Activated CD8-positive, alpha-beta memory T cell treated with anti-CD3 and anti-CD28 coated beads for 48 hours (primary cell): Measurements from ENCODE around the gene PDE11A.
"Not testable (repeated sequence)": the region's sequence is repeated elsewhere in the genome, so short reads cannot be mapped to it uniquely, and the experiment has no call there.

Source experiments
- DNase-seq, 3 experiments: peaks; one replicate each; pipeline ENCODE4 v3.0.0-alpha.2; 2020; ENCODE audit warnings: low read depth in 2 of 3, low spot score in 2 of 3

PDE11A gene

DNA sequence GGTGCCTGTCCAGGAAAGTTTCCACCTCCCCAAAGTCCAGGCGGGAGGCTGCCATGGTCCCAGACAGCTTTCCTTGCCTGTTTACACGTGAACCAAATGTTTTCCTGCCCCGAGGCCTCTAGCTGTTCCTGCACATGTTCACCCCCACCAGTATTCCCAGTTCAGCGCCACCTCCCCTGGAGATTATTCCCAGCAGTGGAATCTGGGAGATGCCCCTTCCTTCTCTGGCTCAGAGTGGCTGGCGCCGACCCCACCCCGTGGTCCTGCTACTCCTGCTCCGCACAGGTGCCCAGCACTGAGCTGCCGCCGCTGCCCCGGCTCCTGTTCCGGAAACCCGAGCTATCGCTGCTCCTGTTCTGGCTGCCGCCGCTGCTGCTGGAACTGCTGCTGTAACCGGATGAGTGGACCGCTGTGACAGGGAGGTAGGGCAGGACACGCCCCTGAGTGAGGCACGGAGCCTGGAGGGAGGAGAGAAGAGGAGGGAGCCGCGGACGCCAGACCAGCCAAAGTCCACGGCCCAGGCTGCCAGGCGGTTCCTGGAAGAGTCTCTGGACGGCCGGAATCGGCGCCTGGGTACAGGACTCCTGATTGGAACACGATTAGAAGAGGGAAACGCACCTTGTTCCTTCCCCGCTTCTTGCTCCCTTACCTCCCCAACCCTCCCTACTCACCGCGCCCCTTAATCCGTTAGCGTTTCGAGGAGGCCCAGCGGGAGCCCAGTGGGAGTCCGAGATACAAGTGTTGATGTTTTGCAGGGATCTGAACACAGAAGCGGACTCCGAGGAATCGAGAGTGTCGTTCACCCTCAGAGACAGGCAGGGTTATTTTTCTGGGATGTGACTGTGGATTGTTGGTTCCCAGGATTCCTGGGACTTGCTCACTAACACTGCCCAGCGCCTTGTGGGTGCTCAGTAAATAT lies at the start of gene PDE11A:
PDE11A (minus strand) TSS at position 395 of the 919 bp plus-strand sequence; CDS start at position 55, 340 bp downstream.
- DNase-seq, result peak; percentile 1 to 34 (median 7)

DNA sequence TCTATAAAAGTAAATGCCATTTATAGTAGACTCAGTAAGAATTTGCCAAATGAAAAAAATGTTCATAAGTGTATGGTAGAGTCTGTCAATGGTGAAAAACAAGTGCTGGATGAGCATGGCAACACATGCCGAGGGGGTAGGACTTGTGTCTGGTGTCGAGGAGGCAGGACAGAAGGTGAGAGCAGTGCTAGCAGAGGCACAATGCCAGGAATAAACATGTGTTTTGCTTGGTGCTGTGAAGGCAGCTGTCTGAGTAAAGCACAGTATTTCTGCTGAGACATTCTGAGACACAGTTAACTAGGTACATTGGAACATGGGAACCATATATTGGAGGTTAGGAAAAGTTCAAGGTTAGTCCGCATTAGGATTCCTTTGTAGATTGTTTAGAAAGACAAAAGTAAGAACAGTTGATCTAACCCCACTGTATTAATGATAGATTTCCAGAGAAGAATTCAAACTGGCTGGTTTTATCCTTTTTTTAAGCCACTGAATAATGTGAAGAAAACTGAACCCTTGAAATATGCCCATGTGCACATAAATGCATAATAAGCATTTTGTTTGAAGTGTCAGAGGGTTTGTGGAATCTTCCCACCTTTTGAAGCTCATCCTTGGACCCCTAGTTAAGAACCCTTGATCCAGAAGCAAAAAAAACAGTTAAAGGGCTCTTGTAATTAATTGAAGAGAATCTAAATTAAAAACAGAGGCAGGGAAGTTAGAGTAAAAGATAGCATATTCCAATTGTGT lies 46.8 kb upstream of the PDE11A start:
- DNase-seq, result no peak

DNA sequence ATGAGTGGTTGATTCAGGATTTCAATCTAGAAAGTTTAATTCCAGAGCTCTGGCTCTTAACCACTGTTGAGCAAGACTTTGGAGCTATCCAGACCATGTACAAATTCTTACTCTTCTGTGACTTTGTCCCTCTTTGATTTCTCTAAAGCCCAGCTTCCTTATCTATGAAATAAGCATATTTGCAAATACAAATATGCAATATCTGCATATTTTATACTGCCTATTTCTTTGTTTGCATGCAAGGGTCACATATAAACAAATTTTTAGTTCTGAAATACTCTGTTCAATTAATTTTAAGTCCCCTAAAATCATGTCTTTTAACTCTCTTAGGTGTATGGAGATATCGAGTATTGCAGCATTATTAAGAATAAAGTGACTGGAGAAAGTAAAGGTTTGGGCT lies 45.1 kb upstream of the PDE11A start:
- DNase-seq, result no peak

DNA sequence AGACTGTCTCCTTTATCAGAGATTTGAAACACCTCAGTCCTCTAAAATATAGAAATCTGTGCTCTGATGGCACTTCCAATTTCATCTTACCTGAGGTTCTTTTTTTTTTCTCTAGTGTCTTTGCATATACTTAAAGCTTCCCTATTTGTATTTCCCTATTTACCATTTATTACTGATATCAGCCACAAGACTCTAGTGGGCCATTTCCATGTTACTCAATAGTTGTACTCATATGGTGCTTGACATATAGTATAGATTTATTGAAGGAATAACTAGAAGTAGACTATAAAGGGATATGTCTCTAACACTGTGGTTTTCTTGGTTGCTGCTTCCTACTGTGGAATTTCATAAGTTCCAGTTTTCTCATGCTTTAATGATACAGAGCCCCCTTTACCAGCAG lies 42.7 kb upstream of the PDE11A start:
- DNase-seq, result no peak

DNA sequence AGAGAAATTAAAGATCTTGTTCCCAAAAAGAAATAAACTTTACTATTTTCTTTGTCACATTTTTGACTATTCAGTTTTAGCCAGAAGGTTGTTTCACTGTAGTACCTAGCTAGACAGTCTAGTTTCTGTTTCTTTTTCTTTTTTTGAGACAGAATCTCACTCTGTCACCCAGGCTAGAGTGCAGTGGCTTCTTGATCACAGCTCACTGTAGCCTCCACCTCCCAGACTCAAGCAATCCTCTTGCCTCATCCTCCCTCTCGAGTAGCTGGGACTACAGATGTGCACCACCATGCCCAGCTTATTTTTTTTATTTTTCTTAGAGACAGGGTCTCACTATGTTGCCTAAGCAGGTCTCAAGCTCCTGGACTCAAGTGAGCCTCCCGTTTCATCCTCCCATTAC lies 41.9 kb upstream of the PDE11A start:
- no peak for DNase-seq

DNA sequence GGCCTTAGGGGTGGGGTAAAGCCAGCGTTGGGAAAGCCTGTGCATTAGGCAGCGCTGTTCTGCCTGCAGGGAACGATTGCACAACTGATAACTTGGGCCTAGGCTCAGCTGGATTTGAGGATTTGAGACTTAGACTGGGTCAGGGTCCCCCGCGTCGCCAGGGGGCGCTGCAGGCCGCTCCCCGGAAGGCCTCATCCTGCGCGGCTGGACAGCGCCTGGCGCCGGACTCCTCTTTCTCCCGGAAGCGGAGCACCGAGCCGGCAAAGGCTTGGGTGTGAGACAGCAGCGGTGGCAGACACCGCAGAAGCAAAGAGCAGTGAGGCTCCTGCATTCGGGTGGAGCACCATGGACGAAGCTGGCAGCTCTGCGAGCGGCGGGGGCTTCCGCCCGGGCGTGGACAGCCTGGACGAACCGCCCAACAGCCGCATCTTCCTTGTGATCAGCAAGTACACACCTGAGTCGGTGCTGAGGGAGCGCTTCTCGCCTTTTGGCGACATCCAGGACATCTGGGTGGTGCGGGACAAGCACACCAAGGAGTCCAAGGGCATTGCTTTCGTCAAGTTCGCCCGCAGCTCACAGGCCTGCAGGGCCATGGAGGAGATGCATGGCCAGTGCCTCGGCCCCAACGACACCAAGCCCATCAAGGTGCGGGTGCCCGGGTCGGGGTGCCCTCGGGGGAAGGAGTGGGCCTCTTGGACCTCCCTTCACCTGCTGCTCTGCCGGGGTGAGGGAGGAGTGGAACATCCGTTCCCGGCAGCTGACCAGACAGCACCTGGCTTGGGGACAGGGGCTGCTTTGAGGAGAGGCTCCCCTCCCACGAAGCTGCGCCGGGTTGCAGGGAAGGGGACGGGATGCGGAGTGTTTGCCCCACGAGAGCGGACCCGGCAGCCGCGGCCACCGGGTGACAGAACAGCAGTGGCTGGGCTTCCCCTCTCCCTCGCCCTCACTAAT lies 39.9 kb upstream of the PDE11A start, which contains the start of gene RBM45:
RBM45 (plus strand) TSS at position 236 of the 951 bp plus-strand sequence; CDS start at position 346, 110 bp downstream.
- peak; percentile 73 to 77 (median 74) for DNase-seq

DNA sequence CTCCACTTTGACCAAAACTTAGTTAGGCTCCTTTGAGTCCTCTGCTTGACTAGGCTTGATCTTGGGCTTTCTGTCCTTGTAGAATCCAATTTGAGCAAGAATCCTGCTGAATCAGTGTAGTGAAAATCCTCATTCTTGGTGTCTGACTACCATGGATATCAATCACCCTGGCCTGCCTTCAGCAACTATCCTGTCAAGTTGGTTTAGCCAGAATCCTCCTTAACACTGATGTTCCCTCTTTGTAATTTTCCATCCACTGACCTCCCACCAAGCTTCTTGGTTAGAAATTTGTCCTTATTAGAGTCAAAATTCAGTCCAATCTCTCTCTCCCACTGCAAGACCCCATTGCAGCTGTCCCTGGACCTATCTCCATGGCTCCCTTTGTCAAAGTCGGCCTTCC lies 39.2 kb upstream of the PDE11A start:
- no peak for DNase-seq

DNA sequence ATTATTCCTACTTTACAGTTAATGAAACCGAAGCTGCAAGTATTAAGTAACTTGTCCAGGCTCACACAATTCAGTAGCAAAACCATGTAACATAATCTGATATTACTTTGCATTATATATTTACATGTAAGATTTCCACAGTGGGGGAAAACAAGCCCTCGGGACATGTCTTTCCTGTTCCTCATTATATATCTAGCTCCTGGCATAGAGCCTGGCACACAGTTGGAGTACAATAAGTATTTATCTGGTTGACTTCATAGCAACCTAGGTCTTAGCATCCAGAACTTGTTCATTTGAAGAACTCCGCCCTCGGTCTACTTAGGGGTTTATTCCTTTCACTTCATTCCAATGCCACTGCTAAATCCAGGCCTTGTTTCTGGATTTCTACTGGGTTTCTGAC lies 38.1 kb upstream of the PDE11A start:
- no peak for DNase-seq

DNA sequence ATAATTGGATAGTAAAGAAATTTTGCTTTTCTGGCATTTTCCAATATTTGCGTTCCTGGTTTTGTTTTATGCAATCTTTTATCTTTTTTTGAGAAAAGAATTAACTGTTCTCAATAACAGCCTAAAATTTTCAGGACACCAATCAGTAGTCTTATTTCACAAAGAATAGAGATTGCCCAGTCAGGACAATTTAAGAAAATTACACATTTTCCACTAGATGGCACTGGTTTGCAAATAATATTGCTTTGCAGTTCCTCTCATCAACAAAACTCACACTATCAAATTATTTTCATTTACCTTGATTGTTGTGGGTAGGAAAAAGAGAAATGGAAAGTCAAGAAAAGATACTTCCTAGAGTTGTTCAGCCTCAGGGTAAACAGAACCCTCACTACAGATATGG lies 37.2 kb upstream of the PDE11A start:
- DNase-seq, result no peak

DNA sequence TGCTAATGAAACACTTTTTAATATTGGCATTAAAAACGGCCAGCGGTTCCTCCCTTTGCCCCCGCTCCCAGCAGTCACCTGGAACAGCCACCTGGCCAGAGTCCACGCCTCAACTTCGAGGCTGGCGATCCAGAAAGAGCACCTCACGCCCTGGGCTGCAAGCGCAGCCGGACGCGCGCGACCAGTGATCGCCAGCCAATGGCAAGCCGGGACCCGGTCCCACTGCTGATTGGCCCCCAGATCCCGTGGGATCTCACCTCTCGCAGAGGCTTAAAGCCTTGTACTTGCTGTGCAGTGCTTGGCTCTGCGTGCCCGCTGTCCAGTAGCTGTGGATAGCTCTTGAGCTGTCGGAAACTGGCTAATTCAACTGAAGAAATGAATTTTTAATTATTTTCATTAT lies 35.6 kb upstream of the PDE11A start:
- DNase-seq, result no peak

DNA sequence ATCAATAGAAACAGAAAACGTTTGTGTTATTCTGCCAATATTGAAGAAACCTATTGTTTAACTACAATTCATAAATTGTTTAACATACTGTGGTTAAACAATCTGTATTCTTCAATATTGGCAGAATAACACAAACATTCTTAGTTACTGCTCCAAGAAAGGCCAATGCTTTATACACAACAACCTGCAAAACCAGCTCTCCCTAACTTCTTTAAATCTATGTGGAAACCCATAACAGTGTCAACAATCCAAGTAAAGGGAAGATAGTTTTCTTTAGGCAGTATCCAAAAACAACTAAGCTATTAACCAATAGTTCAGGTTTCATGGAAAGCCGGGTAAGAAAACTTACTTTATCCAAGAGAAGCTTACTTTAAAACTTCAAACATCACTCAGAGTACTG lies 33.5 kb upstream of the PDE11A start:
- no peak for DNase-seq

DNA sequence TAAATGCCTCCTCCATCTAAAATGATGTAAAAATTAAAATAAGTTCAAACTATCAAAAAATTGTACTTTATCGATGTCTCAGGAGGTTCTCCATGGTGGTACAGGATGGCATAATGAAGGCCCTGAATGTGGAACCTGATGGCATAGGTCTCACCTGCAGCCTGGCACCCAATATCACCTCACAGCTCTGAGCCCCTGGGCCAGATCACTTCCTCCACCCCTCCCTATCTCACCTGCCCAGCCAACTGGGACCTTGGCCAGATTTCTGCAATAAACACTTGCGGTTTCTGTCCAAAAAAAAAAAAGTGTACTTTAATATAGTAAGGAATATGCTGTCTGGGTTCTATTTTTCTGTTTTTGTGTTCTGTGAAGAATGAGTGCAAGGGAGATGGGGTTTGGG lies 33.0 kb upstream of the PDE11A start:
- no peak for DNase-seq

DNA sequence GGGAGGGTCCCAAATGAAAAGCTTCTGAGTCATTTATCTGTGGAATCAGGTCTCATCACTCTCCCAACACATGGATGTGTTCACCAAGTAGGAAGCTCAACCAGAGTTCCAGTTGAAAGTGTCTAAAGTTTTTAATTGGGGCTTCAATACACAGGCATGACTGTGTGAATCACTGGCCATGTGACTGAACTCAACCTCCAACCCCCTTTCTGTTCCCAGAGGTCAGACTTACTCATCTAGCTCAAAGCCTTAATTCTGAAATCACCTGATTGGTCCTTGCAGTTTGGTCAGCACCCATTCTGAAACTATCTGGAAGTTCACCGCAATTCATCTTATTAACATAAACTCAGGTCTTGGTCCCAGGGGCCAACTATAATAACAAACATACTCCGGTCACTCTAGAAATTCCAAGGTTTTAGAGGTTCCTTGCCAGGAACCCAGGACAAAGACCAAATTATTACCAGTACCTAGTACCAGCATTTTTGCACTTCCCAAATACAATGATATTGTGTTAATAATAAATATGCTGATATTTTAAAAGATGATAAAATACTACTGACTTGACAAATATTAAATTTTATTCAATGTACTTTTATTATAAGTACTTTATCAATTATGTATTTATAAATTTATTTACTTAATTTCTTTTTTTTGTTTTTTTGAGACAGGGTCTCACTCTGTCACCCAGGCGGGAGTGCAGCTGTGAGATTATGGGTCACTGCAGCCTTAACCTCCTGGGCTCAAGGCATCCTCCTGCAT lies 28.9 kb upstream of the PDE11A start:
- DNase-seq, result no peak

DNA sequence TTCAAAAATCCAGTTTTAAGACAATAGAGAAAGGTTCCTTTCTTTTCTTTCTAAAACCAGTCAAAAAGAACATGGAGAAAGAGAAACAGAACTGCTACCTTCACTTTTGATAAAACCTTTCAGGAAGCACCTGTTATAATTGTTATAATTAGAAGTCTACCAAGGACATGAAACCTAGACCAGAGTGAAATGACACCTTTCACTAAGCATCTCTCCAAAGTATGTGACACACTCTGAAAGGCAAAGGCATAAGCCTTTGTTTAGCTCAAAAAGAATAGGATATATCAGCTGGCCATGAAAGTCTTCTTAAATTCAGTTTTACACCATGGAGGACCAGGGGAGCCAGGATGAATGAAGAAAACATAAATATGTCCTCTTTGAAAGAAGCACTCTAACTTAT lies 20.9 kb upstream of the PDE11A start:
- DNase-seq, result no peak

DNA sequence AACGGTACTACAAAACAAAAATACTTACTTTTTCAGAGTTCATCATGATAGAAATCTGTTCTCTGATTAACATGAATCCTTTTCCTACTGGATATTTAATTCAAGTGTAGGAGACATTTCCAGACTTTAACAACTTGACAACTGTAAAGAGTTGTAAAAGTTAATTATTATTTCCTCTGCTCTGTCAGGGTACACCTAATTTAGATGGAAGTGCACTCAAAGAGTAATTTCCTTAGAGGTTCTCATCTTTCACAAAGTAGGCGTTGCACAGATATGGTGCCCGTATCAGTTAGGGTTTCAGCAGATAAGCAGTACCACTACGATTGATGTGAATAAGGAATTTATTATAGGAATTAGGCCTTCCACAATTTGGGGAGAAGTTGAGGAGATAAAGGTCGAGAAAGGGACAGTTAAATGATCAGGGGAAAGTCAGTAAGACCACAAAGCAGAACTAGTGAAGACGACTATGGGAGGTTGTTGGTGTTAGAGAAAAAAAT lies 16.2 kb upstream of the PDE11A start:
- no peak for DNase-seq

DNA sequence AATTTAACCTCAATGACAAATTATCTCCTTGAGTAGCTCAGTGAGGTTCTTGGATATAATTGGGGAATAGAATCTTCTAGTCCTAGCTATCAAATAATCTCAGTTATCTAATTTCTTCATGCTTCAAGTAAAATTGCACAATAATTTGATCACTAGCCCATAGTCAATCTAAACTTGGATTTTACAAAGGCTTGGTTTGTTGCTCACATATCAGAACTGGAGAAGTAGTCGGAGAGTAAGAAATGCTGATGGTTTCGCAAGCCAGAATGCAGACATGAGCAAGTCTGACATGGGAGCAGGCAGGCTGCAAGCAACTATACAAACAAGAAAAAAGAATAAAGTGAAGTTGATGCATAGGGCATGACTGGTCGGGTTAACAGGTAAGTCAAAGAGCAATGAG lies 11.7 kb upstream of the PDE11A start:
- DNase-seq, result no peak

DNA sequence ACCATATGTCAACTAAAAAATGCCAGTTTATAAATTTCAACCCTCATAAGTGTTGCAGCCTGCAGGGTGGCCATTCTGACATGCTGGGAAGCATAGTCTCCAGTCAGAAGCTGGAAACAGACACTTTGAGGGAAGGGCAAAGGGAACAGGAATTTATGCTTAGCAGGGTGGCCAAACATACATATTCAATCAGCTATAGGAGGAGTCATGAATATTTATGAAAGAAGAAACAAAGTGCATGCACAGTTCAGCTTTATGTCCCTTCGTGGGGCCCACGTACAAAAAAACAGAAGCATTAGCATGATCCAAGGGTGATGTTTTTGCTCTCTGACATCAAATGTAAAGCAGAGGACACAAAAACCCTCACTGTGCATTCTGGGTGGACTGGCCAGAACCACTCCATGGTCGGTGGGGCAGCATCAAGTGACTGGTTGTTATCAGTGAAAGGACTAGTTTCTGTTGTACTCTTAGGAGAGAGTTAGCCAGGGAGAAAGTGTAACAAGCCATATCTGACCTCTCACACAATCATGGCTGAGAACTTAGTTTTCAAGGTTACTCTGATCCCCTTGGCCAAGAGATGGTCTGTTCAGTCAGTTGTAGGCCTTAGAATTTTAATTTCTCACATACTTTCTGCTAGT lies 9.9 kb upstream of the PDE11A start:
- no peak for DNase-seq

DNA sequence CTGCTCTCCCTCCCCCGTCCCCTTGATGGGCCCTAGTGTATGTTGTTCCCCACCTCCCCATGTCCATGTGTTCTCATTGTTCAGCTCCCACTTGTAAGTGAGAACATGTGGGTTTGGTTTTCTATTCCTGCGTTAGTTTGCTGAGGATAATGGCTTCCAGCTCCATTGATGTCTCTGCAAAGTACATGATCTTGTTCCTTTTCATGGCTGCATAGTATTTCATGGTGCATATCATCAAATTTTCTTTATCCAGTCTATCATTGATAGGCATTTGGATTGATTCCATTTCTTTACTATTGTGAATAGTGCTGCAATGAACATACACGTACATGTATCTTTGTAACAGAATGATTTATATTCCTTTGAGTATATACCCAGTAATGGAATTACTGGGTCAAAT lies 6.7 kb upstream of the PDE11A start:
- not testable (repeated sequence) for DNase-seq

DNA sequence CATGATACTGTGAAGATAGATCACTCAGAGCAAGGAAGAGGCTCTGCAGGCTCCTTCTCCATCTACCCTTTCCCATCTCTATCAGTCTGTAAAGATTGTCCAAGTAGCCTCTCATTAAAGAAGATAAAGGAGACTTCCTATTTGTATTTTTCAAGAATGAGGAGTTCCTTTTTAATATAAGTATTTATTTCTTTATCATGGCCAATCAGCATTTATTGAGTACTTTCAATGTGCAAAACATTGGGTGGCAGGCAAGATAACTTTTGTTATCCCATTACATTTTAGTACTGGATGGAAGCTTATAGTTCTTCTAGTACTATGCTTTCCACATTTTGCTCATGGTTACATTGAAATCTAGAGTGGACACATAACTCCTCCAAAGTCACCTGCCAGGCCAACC lies 3.6 kb upstream of the PDE11A start:
- DNase-seq, result no peak

DNA sequence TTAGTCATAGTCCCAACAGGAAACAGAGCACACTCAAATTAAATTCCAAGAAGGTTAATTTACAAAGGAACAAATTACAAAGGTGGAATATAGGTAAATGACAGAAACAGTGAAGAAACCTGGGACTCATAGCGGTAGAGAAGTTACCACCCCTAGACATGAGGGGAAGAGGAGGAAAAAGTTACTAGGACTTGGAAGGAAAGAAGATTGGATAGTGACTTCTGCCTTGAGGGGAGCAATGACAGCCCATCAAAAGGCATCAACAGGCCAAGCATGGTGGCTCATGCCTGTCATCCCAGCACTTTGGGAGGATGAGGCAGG lies 2.4 kb upstream of the PDE11A start:
- no peak for DNase-seq
